H1 (cell line): ENCODE results near the gene PRG2. TPM values are rescaled to one million over a fixed set of nuclear protein-coding genes. Genes with fewer than 3 reads are reported as not detected.

Experiments used
- ASH2L ChIP-seq: fragments of 200-600, 300-600 bp; sonication (generic); IDR thresholded peaks from one replicate; pipeline ENCODE4 v1.7.1; 2017; ENCODE audit warnings: low read length
- BRCA1 ChIP-seq: IDR thresholded peaks from 2 replicates; pipeline ENCODE4 v1.6.1; 2012; ENCODE audit warnings: low read depth, low read length, improper control_type of control experiment
- CEBPB ChIP-seq: IDR thresholded peaks from 2 replicates; pipeline ENCODE4 v1.6.1; 2012; ENCODE audit warnings: low read depth, low read length
- EGR1 ChIP-seq: IDR thresholded peaks from 2 replicates; pipeline ENCODE4 v1.6.1; 2011; ENCODE audit warnings: low read depth, low read length, borderline replicate concordance
- FOSL1 ChIP-seq: IDR thresholded peaks from 2 replicates; pipeline ENCODE4 v1.6.1; 2011; ENCODE audit warnings: mild to moderate bottlenecking, low read depth, low read length, moderate library complexity; ENCODE audit not compliant: insufficient read depth
- KDM5A ChIP-seq: fragments of 200-600 bp; IDR thresholded peaks from 2 replicates; pipeline ENCODE4 v1.7.1; 2012; ENCODE audit warnings: mild to moderate bottlenecking, low read length, inconsistent platforms, mixed read lengths
- NANOG ChIP-seq: IDR thresholded peaks from 2 replicates; pipeline ENCODE4 v1.6.1; 2011; ENCODE audit warnings: low read length, low read depth, mild to moderate bottlenecking, inconsistent platforms; ENCODE audit not compliant: insufficient read depth, poor library complexity, severe bottlenecking
- POLR2A ChIP-seq, 2 experiments: IDR thresholded peaks; 1 replicate in 1 of 2; 2 replicates in 1 of 2; pipeline ENCODE4 v1.6.1; 2011; ENCODE audit warnings: low read depth in 2 of 2, low read length in 2 of 2, mild to moderate bottlenecking in 2 of 2; ENCODE audit errors: control extremely low read depth in 1 of 2
- RAD21 ChIP-seq, 2 experiments: IDR thresholded peaks in 1 of 2; conservative IDR thresholded peaks in 1 of 2; 2 replicates each; pipeline ENCODE4 v1.6.1; 2011; ENCODE audit warnings: low read depth in 2 of 2, low read length in 2 of 2, improper control_type of control experiment in 1 of 2, inconsistent platforms in 1 of 2, mild to moderate bottlenecking in 1 of 2, moderate library complexity in 1 of 2
- SIX5 ChIP-seq: IDR thresholded peaks from 2 replicates; pipeline ENCODE4 v1.6.1; 2011; ENCODE audit warnings: mild to moderate bottlenecking, low read depth, low read length
- SRF ChIP-seq: IDR thresholded peaks from 2 replicates; pipeline ENCODE4 v1.6.1; 2011; ENCODE audit warnings: mild to moderate bottlenecking, low read depth, low read length, moderate library complexity
- TBP ChIP-seq: IDR thresholded peaks from 2 replicates; pipeline ENCODE4 v1.6.1; 2011; ENCODE audit warnings: low read depth, low read length, improper control_type of control experiment
- polyA plus RNA-seq, 7 experiments: library from polyadenylated mRNA; depleted of rRNA in 3 of 7; stranded (reverse) in 5 of 7; unstranded in 2 of 7; fragments of >200 nt in 5 of 7; fragments of 200-250 nt in 2 of 7; gene quantifications; 1 replicate in 5 of 7; 2 replicates in 1 of 7; 4 replicates in 1 of 7; pipeline versions ENCODE4 v1.2.1 to v1.2.3, GENCODE V29; 2011 to 2013; ENCODE audit warnings: missing spikeins in 2 of 7, mixed read lengths in 2 of 7
- total RNA-seq: library from RNA; stranded (reverse); fragmentation: NEBNext Ultra II Directional; extraction: Animal tissue kit (Norgen Biotek cat#: 25700); gene quantifications from 2 replicates; pipeline ENCODE4 v1.2.1, GENCODE V29; 2021
- TF ChIP-seq, protein P1 (sequence below): IDR thresholded peaks from 2 replicates; pipeline ENCODE4 v1.6.1; 2011; ENCODE audit warnings: low read length, improper control_type of control experiment
- TF ChIP-seq, protein P2 (sequence below): IDR thresholded peaks from 2 replicates; pipeline ENCODE4 v1.6.1; 2011; ENCODE audit warnings: low read depth, mild to moderate bottlenecking, low read length; ENCODE audit not compliant: insufficient read depth

PRG2 gene
- total and polyA plus RNA-seq, 2 of the 8 experiments (the other 6 are each of a cell fraction or from before 2014, with no cell fraction given), result 0.32 TPM; not detected in 1

DNA sequence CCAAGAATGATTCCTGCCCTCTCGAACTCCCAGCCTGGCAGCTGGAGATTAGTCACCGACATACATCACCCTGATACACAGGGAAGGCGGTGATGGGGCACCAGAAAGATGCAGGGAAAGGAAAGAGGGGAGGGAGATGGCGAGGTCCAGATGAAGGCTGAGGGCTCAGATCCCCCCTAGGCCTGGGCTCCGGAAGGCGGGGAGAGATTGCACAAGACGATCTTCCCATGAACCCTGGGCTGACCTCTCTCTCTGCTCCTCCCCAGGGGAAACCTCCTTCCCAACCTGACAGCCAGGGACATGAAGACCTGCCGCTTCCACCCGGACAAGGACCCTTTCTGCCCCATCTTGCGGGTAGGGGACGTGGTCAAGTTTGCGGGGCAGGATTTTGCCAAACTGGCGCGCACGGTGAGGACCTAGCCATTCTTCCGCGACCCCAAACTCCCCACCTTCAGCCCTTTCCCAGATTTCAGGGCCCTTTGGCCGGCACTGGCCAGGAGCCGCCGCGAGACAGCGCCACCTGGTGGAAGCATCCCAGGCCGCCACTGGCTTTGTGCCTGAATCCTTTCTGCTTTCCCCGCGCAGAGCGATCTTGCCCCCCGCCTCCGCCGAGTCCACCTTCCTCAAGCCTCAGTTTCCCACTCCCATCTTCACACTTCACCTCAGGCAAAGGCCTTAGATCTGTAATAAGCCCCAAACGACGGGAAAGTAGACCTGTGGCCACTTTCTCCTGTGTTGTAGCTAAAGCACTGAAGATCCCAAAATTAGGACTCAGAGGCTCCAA is 40.8 kb downstream of the PRG2 start (continued):
- TF ChIP-seq EGR1 (no peak), POLR2A (IDR thresholded peaks at IDR 0.05; ENCODE audit: control extremely low read depth in 1 of 2, low read depth in 2 of 2, low read length in 2 of 2) (peak in 1 of 2 experiments; percentile 35; a peak in 1 of 3 replicates), SRF (0 out of 2 replicates have a peak, but pooled peaks have one; percentile 1), NANOG (no peak), BRCA1 (no peak), RAD21 (IDR thresholded peaks at IDR 0.05 in 1 of 2, conservative IDR thresholded peaks at IDR 0.05 in 1 of 2; ENCODE audit: low read depth in 2 of 2, low read length in 2 of 2) (peak; percentile 41 to 53), SIX5 (no peak), CEBPB (peak; percentile 93), FOSL1 (no peak), KDM5A (no peak), ASH2L (peak; percentile 72), TBP (0 out of 2 replicates have a peak, but pooled peaks have one; percentile 21)
- TF ChIP-seq, protein P1, sequence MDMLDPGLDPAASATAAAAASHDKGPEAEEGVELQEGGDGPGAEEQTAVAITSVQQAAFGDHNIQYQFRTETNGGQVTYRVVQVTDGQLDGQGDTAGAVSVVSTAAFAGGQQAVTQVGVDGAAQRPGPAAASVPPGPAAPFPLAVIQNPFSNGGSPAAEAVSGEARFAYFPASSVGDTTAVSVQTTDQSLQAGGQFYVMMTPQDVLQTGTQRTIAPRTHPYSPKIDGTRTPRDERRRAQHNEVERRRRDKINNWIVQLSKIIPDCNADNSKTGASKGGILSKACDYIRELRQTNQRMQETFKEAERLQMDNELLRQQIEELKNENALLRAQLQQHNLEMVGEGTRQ, result no peak
- TF ChIP-seq, protein P2, sequence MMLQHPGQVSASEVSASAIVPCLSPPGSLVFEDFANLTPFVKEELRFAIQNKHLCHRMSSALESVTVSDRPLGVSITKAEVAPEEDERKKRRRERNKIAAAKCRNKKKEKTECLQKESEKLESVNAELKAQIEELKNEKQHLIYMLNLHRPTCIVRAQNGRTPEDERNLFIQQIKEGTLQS, result no peak
